SU-DHL-6 (cell line): ENCODE measurements around the gene CD209.

Source experiments
- H2AFZ ChIP-seq: fragments of 200-600 bp; sonication (generic); 2 replicates; pipeline ENCODE4 v1.6.1; 2014; ENCODE audit warnings: low read depth, mild to moderate bottlenecking, moderate library complexity, mixed read lengths, antibody characterized with exemption, low read length; ENCODE audit not compliant: severe bottlenecking
- H3F3A ChIP-seq: fragments of 200-600 bp; shearing (Covaris generic); 2 replicates; pipeline ENCODE4 v1.6.0; 2016; ENCODE audit warnings: antibody characterized with exemption, mild to moderate bottlenecking; ENCODE audit not compliant: insufficient read depth
- H3K27ac ChIP-seq: fragments of 200-600 bp; sonication (generic); 2 replicates; pipeline ENCODE4 v1.5.1; 2016; ENCODE audit warnings: low read depth, mild to moderate bottlenecking, low read length, moderate library complexity, mixed read lengths
- H3K27me3 ChIP-seq: fragments of 200-600 bp; sonication (generic), shearing (Covaris generic); 2 replicates; pipeline ENCODE4 v1.6.0; 2014; ENCODE audit warnings: mild to moderate bottlenecking, low read length
- H3K36me3 ChIP-seq: fragments of 200-600 bp; sonication (generic); 2 replicates; pipeline ENCODE4 v1.6.1; 2014; ENCODE audit warnings: mild to moderate bottlenecking, low read length, mixed read lengths
- H3K4me2 ChIP-seq: fragments of 300-600, 200-600 bp; shearing (Covaris generic), sonication (generic); 2 replicates; pipeline ENCODE4 v1.6.0; 2014; ENCODE audit warnings: low read length, low read depth, mild to moderate bottlenecking; ENCODE audit not compliant: poor library complexity, severe bottlenecking
- H3K4me3 ChIP-seq: fragments of 200-600 bp; sonication (generic); 2 replicates; pipeline ENCODE4 v1.5.1; 2014; ENCODE audit warnings: antibody characterized with exemption, low read length, mild to moderate bottlenecking, mixed read lengths; ENCODE audit not compliant: insufficient read depth, poor library complexity, severe bottlenecking
- H3K79me2 ChIP-seq: fragments of 200-600 bp; sonication (generic); 2 replicates; pipeline ENCODE4 v1.6.1; 2014; ENCODE audit warnings: mild to moderate bottlenecking, low read length, moderate library complexity; ENCODE audit not compliant: insufficient read depth
- H3K9ac ChIP-seq: fragments of 200-600 bp; sonication (generic); 2 replicates; pipeline ENCODE4 v1.7.0; 2014; ENCODE audit warnings: mild to moderate bottlenecking, low read length
- H3K9me2 ChIP-seq: fragments of 200-600 bp; sonication (generic); replicated peaks from 2 replicates; pipeline ENCODE4 v1.6.1; 2014; ENCODE audit warnings: low read length; ENCODE audit not compliant: insufficient read depth
- H3K9me3 ChIP-seq: fragments of 200-600 bp; sonication (generic); 2 replicates; pipeline ENCODE4 v1.6.1; 2014; ENCODE audit warnings: low read length, mixed read lengths; ENCODE audit not compliant: insufficient read depth
- H4K20me1 ChIP-seq: fragments of 200-600 bp; sonication (generic); 2 replicates; pipeline ENCODE4 v1.6.1; 2014; ENCODE audit warnings: low read depth, mild to moderate bottlenecking, antibody characterized with exemption, low read length, moderate library complexity, mixed read lengths
- EZH2phosphoT487 ChIP-seq: fragments of 200-600 bp; sonication (generic), shearing (Covaris generic); conservative IDR thresholded peaks from 2 replicates; pipeline ENCODE4 v1.6.1; 2018; ENCODE audit warnings: mild to moderate bottlenecking, antibody characterized with exemption, low read length, moderate library complexity, mixed read lengths
- TF ChIP-seq, protein P1 (sequence below): fragments of 200-600 bp; sonication (generic); IDR thresholded peaks from one replicate; pipeline ENCODE4 v1.5.1; 2017; ENCODE audit warnings: antibody characterized with exemption, mild to moderate bottlenecking, low read length, moderate library complexity; ENCODE audit not compliant: insufficient read depth, poor library complexity, severe bottlenecking

Gene CD209

DNA sequence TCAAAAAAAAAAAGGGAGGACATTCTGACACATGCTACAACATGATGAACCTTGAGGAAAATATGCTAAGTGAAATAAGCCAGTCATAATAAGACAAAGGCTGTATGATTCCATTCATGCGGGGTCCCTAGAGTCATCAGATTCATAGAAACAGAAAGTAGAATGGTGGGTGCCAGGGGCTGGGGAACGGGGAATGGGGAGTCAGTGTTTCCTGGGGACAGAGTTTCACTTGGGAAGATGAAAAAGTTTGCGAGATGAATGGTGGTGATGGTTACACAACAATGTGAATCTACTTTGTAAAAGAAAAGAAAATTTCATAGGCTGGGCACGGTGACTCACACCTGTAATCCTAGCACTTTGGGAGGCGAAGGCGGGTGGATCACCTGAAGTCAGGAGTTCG, 9.3 kb downstream of the CD209 start:
- H3K36me3 ChIP-seq, result no peaks in the 10 kb centered on the region
- H3K79me2 ChIP-seq, result no peaks in the 10 kb centered on the region
- no peak for TF ChIP-seq EZH2phosphoT487
- TF ChIP-seq, protein P1, sequence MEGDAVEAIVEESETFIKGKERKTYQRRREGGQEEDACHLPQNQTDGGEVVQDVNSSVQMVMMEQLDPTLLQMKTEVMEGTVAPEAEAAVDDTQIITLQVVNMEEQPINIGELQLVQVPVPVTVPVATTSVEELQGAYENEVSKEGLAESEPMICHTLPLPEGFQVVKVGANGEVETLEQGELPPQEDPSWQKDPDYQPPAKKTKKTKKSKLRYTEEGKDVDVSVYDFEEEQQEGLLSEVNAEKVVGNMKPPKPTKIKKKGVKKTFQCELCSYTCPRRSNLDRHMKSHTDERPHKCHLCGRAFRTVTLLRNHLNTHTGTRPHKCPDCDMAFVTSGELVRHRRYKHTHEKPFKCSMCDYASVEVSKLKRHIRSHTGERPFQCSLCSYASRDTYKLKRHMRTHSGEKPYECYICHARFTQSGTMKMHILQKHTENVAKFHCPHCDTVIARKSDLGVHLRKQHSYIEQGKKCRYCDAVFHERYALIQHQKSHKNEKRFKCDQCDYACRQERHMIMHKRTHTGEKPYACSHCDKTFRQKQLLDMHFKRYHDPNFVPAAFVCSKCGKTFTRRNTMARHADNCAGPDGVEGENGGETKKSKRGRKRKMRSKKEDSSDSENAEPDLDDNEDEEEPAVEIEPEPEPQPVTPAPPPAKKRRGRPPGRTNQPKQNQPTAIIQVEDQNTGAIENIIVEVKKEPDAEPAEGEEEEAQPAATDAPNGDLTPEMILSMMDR, result no peak
- H4K20me1 ChIP-seq, result no peaks in the 10 kb centered on the region
- H3K9ac ChIP-seq, result no peak overlapping the region
- H3F3A ChIP-seq, result no peaks in the 10 kb centered on the region
- no peaks in the 10 kb centered on the region for H3K9me3 ChIP-seq
- H3K27me3 ChIP-seq, result no peaks in the 10 kb centered on the region
- H3K4me2 ChIP-seq, result no peak overlapping the region
- no peaks in the 10 kb centered on the region for H3K9me2 ChIP-seq
- no peak overlapping the region for H3K27ac ChIP-seq
- H3K4me3 ChIP-seq, result no peak overlapping the region
- H2AFZ ChIP-seq, result no peak overlapping the region

DNA sequence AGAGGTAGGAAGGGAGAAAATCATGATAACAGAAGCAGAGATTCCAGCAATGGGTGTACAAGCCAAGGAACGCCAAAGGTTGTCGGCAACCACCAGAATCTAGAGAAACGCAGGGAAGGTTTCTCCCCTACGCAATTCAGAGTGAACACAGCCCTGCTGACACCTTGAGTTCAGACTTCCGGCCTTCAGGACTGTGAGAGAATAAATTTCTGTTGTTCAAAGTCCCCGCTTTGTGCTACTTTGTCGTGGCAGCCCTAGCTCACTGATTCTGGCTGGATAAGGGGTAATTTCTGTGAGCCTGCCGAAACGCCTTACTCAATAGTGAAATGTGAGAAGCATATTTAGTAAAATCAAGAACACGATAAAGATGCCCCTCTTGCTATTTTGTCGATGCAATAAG, 10.1 kb downstream of the CD209 start:
- no peak for TF ChIP-seq EZH2phosphoT487
- TF ChIP-seq, protein P1, result no peak
- H3K9me2 ChIP-seq, result no peaks in the 10 kb centered on the region
- H3K4me2 ChIP-seq, result no peak overlapping the region
- no peaks in the 10 kb centered on the region for H3F3A ChIP-seq
- no peak overlapping the region for H3K9ac ChIP-seq
- H3K27me3 ChIP-seq, result no peaks in the 10 kb centered on the region
- H3K9me3 ChIP-seq, result no peaks in the 10 kb centered on the region
- no peak overlapping the region for H3K4me3 ChIP-seq
- H2AFZ ChIP-seq, result no peak overlapping the region
- no peak overlapping the region for H3K27ac ChIP-seq
- H3K79me2 ChIP-seq, result no peaks in the 10 kb centered on the region
- H4K20me1 ChIP-seq, result no peaks in the 10 kb centered on the region
- no peaks in the 10 kb centered on the region for H3K36me3 ChIP-seq

GRCh38 chr19:7736148-7736547, 11.2 kb downstream of the CD209 start:
- Histone ChIP-seq H2AFZ (no peak overlapping the region), H3K9ac (no peak overlapping the region)

More at GRCh38 chr19:7736148-7736547, 11.2 kb downstream of the CD209 start:
- no peak overlapping the region for H3K27ac ChIP-seq
- H3K4me2 ChIP-seq, result no peak overlapping the region
- no peaks in the 10 kb centered on the region for H3F3A ChIP-seq
- H3K27me3 ChIP-seq, result no peaks in the 10 kb centered on the region
- no peaks in the 10 kb centered on the region for H3K9me2 ChIP-seq
- no peaks in the 10 kb centered on the region for H4K20me1 ChIP-seq
- no peaks in the 10 kb centered on the region for H3K36me3 ChIP-seq
- H3K79me2 ChIP-seq, result no peaks in the 10 kb centered on the region
- TF ChIP-seq, protein P1, result no peak
- no peak for TF ChIP-seq EZH2phosphoT487
- H3K4me3 ChIP-seq, result no peak overlapping the region
- no peaks in the 10 kb centered on the region for H3K9me3 ChIP-seq
